ENCODE measurements around the gene TBXAS1.

TBXAS1 gene

DNA sequence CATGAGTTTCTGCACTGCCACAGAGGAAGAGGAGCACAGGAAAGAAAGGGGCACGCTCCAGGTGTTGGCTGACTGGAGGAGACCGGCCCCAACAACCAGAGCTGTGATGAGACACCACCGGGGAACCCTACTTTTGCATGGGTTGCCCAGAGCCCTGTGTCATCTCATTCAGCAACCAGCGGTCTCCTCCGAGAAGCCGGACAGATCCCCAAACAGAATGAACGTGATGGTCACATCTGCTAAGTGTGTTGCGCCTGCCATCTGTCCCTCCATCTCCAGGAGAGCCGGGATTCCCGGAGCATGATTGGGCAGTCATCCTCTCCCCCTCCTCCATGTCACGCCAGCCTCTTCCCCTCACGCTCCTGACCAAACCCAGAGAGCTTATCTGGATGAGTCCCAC, 210.8 kb downstream of the TBXAS1 start:
- TF ChIP-seq CTCF (IDR thresholded peaks at IDR 0.05; ENCODE audit: borderline replicate concordance, control extremely low read depth, extremely low read depth, insufficient read depth, missing control alignments): no peak
- DNase-seq (ENCODE audit: low spot score): no peak
- in situ Hi-C loops (cut with MboI; ENCODE audit: low sequenced_read_pairs, unreplicated experiment): no loop called here

GRCh38 chr7:140041659-140042385, 212.8 kb downstream of the TBXAS1 start:
- DNase-seq (ENCODE audit: low spot score): no peak
- in situ Hi-C loops (cut with MboI; ENCODE audit: low sequenced_read_pairs, unreplicated experiment): no loop called here
- TF ChIP-seq CTCF (IDR thresholded peaks at IDR 0.05; ENCODE audit: borderline replicate concordance, control extremely low read depth, extremely low read depth, insufficient read depth, missing control alignments): no peak

GRCh38 chr7:140042386-140042670, 213.3 kb downstream of the TBXAS1 start:
- no peak for TF ChIP-seq CTCF (IDR thresholded peaks at IDR 0.05; ENCODE audit: borderline replicate concordance, control extremely low read depth, extremely low read depth, insufficient read depth, missing control alignments)
- in situ Hi-C loops (cut with MboI; ENCODE audit: low sequenced_read_pairs, unreplicated experiment): no loop called here
- no peak for DNase-seq (ENCODE audit: low spot score)

GRCh38 chr7:140044251-140044650, 215.2 kb downstream of the TBXAS1 start:
- no peak for TF ChIP-seq CTCF (IDR thresholded peaks at IDR 0.05; ENCODE audit: borderline replicate concordance, control extremely low read depth, extremely low read depth, insufficient read depth, missing control alignments)
- in situ Hi-C loops (cut with MboI; ENCODE audit: low sequenced_read_pairs, unreplicated experiment): no loop called here
- no peak for DNase-seq (ENCODE audit: low spot score)

GRCh38 chr7:140045697-140046096, 216.6 kb downstream of the TBXAS1 start:
- TF ChIP-seq CTCF (IDR thresholded peaks at IDR 0.05; ENCODE audit: borderline replicate concordance, control extremely low read depth, extremely low read depth, insufficient read depth, missing control alignments): no peak
- DNase-seq (ENCODE audit: low spot score): no peak
- in situ Hi-C loops (cut with MboI; ENCODE audit: low sequenced_read_pairs, unreplicated experiment): no loop called here

GRCh38 chr7:140047197-140047596, 218.1 kb downstream of the TBXAS1 start:
- in situ Hi-C loops (cut with MboI; ENCODE audit: low sequenced_read_pairs, unreplicated experiment): no loop called here
- DNase-seq (ENCODE audit: low spot score): no peak
- TF ChIP-seq CTCF (IDR thresholded peaks at IDR 0.05; ENCODE audit: borderline replicate concordance, control extremely low read depth, extremely low read depth, insufficient read depth, missing control alignments): no peak

All from GM13976 (cell line).